GM21737 (cell line): ENCODE results near the gene CENPB.
"Not testable (repeated sequence)": the region's sequence is repeated elsewhere in the genome, so short reads cannot be mapped to it uniquely, and the experiment has no call there.

ENCODE experiments used
- ATAC-seq: cut with Tn5 transposase; IDR thresholded peaks from one replicate; pipeline ENCODE4 v1.9.1; 2021; ENCODE audit warnings: mild to moderate bottlenecking, moderate library complexity; ENCODE audit not compliant: unreplicated experiment

Gene CENPB

GRCh38 chr20:3789201-3789600, 2.7 kb upstream of the CENPB start:
- ATAC-seq, result not testable (repeated sequence)

DNA sequence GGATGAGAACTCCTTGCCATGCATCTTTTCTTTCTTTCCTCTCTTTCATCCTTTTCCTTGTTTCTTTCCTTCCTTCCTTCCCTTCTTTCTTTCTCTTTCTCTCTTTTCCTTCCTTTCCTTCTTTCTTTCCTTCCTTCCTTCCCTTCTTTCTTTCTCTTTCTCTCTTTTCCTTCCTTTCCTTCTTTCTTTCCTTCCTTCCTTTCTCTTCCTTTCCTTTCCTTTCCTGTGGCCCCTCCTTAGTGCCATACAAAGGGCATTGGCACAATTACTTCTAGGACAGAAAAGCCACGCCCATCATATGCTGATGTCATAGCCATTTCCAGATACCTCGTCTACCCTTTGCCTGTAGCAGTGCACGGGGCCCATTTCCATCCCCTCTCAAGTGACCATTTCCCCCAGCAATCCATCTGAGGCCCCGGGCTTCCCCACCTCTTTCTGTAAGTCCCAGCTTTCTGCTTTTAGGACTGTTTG, 2.2 kb upstream of the CENPB start:
- no peak for ATAC-seq

- no peak for ATAC-seq
These were observed 929 bp upstream of the CENPB start for GRCh38 chr20:3787324-3788014.

GRCh38 chr20:3786126-3786484, 435 bp downstream of the CENPB start:
- ATAC-seq, result peak; percentile 17

- no peak for ATAC-seq
These were observed 1.1 kb downstream of the CENPB start for GRCh38 chr20:3785240-3786125.

- no peak for ATAC-seq
These were observed 1.7 kb downstream of the CENPB start for GRCh38 chr20:3784863-3785239.

DNA sequence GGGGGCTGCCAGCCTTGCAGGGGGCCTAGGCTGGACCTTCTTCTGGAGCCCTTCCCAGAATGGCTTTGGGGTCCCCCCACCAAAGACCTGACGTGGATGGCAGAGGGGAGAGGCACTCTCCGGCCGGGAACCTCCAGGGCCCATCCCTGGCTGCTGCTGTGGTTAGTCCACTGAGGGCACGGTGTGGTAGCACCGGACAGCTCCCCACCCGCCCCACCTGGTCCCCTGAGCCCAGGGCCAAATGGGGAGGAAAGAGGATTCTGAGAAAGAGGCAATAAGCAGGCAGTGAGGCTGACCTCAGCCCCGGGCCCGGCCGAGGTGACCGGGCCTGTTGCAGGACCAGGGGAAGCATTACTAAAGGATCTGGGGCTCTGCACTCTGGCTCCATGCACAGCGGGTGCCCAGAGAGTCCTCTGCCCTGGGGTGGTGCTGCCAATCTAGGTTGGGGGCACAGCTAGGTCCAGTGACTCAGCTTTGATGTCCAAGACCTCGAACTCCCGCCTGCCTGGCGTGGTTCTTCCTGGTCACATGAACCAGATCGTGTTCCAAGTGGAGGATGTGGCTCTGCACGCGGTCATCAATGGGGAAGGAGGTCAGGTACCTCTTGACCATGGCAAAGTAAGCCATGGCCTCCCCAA, 2.2 kb downstream of the CENPB start:
- ATAC-seq, result no peak

- ATAC-seq, result no peak
These were observed 2.9 kb downstream of the CENPB start for GRCh38 chr20:3783511-3784195.

DNA sequence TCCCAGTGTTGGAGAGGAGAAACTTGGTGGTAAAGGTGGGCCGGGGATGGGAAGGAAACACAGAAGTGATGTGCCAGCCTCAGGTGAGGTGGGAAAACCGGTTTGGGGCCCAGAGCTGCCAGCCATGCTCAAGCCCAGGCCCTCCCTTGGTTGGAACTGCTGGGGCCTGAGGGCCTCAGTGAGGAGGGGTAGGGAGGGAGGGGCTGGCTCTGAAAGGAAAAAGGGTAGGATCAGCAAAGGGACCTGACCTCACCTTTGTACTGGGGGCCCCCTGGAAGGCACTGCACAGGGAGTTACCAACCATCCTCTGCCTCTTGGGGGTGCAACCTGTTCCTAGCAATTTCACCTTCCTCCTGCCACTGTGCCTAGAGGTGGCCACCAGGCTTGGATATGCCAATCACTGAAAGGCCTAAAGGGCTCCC, 3.5 kb downstream of the CENPB start:
- ATAC-seq, result no peak

- ATAC-seq, result no peak
These were observed 3.9 kb downstream of the CENPB start for GRCh38 chr20:3782597-3782996.

GRCh38 chr20:3781153-3781910, 5.2 kb downstream of the CENPB start, which contains the start of gene SPEF1:
Gene SPEF1, minus strand, starts transcription at chr20:3781448. Its CDS starts 161 bp downstream, at chr20:3781287.
- no peak for ATAC-seq

- ATAC-seq, result no peak
These were observed 7.6 kb downstream of the CENPB start for GRCh38 chr20:3778976-3779375.

- no peak for ATAC-seq
These were observed 8.6 kb downstream of the CENPB start for GRCh38 chr20:3777716-3778629.

DNA sequence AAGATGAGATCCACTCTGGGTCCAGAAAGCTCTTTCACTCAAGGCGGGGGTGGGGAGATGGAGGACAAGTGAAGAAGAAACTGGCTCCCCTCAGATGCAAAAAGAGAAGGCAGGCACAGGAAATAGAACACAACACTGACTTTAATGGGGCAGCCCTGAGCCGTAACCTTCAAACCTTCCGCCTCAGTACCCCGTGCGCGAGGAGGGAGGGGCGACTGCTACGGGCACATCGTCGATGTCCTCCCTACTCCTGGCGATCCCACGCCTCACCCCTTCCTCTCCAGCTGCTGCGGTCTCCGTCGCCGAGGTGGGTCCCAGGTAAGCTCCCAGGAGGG, 9.2 kb downstream of the CENPB start:
- ATAC-seq, result no peak

DNA sequence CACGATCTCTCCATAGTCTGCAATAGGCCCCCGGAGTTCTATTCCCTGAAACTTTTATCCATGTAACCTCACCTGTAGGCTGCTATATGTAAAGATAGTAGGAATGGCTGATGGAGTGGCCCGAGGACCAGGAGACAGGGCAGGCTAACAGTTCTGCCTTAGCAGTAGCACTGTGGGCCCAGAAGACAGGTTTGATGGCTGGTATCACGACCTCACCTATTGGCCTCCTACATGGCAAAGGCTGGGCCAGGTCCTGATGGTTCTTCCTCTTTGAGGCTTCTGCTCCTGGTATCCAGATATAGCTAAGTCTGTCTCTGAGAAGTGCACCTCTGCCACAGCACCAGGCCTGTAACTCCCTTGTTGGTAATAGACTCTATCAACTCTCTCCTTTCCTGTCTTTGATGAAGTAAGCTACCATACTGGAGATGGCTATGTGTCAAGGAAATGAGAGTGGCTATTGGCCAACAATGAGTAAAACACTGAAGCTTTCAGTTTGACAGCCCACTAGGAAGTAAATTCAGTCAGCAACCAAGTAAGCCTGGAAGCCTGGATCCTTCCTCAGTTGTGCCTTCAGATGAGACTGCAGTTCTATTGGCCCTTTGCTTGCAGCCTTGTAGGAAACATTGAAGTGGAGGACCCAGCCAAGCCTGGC, 11.0 kb downstream of the CENPB start:
- no peak for ATAC-seq

DNA sequence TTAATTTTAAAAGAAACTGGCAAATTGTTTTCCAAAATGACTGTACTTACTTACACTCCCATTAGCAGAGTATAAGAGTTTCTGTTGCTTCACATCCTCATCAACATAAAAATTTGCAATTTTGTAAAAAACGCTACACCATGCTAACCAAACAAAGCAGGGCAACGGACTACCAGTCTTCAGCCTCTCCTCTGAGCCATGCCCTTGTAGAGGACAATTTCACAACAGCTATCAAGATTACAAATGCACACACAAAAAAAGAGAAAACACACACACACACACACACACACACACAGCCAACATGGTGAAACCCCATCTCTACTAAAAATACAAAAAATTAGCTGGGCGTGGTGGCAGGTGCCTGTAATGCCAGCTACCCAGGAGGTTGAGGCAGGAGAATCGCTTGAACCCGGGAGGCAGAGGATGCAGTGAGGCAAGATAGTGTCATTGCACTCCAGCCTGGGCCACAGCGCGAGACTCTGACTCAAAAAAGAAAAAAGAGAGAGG, 14.9 kb downstream of the CENPB start:
- no peak for ATAC-seq

DNA sequence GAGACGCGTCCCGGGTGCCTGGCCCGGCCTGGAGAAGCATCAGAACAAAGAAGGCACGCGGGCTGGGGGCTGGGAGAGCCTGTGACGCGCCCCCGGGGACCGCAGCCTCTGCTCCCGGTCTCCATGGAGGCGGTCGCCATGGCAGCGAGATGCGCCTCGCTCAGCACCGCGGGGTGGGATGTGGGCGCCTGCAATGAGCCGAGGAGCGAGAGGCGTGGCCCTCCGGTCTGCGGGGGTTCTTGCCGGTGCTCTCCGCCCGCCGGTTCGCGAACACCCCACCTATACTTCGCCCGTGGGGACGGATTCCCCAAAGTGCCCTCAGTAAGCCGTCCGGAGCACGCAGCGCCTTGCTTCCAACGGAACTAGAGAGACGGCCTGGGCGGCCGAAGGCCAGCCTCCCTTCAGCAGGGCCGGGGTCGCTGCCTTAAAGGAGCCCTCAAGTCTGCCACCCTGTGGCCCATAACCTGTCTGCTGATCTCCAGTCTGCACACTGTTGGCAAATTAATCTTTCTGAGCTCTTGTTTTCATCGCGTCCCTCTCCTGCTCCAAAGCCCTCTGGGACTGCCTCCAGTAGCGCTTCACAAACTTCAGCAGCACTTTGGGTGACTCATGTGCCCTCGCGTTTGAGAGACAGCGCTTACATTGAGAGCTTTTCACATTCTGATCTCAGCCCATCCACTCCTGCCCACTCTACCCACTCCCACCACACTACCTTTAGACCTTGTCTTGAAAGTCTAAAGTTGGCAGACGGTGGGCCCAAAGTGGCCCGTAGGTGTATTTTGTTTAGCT, 18.0 kb downstream of the CENPB start:
- peak; percentile 38 for ATAC-seq
